ENCODE results near the gene ADAMTS1.

ADAMTS1 gene

GRCh38 chr21:26812173-26812572, 33.0 kb downstream of the ADAMTS1 start:
- no peak for DNase-seq

DNA sequence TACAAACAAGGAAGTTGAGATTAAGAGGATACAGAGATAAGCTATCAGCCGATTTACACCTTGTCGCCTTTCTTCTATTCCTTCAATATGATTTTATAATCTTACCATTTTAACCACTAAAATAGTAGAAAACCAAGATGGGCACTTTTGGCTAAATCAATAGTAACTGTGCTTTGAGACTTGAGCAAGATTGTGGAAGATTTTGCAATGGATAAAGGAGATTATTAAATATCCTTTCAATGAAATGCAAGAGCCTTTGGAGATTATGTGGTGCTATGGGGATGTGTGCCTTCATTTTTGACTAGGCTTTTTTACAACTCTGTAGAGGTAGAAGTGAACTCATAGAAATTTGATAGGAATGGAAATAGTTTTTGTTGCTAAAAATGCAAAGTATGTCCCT, 33.7 kb downstream of the ADAMTS1 start:
- DNase-seq, result no peak

- no peak for DNase-seq
Measured at GRCh38 chr21:26810676-26811415, 34.4 kb downstream of the ADAMTS1 start.

DNA sequence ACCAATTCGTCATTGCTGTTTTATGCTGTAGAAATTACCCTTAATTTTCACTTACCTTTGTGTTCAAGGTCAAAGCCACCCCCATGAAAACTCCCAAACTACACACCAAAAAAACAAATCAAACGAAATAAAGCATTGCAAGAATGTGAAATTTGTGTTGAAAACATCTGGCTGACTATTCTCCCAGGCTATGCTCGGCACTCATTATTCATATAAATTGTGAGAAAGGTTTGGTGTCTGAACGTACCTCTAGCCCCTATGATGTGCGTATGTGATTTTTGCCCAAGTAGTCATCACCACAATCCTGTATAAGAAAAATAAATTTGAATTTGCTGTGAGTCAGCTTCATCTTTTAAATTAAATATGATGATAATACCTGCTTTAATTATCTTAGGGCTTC, 34.9 kb downstream of the ADAMTS1 start:
- no peak for DNase-seq

DNA sequence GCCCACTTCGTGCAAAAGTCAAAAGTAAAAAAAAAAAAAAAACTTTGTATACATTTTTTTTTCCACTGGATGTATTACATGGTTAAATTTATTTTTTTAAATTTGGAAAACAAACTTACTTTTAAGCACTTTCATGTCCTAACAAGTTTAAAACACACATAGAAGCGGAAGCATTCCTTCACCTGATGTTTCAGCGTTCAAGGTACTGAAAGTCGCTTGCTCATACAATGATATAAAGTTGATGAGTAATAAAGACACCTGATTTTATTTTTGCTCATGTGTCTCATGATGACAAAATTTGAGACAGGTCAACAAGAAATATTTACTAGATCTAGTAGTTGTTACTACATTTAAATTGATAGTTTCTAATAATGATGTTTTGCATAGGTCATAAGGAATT, 35.5 kb downstream of the ADAMTS1 start:
- DNase-seq, result no peak

DNA sequence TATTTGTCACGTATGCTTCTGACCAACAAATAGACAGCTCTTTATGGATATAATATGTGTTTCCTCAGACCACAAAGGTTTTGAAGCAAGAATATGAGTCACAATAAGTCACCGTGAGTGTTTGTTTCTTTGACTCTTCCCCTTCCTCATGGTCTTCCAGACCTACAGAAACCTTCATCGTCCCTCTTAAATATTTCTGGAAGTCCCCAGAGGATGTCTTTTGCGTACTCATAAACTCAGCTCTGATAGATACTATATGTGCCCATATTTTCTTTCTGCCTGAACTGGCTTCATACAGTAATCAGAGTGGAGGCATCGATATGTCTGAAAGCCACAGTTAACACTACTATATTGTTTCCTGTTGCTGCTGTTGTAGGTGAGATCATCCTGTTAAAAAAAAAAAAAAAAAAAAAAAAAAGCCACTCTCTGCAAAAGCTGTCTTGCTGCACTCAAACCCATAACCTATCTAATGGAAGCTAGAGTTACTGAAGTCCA, 38.4 kb downstream of the ADAMTS1 start:
- no peak for DNase-seq

GRCh38 chr21:26804895-26805609, 40.2 kb downstream of the ADAMTS1 start:
- DNase-seq, result no peak

- no peak for DNase-seq
Measured at GRCh38 chr21:26801498-26801897, 43.7 kb downstream of the ADAMTS1 start.

DNA sequence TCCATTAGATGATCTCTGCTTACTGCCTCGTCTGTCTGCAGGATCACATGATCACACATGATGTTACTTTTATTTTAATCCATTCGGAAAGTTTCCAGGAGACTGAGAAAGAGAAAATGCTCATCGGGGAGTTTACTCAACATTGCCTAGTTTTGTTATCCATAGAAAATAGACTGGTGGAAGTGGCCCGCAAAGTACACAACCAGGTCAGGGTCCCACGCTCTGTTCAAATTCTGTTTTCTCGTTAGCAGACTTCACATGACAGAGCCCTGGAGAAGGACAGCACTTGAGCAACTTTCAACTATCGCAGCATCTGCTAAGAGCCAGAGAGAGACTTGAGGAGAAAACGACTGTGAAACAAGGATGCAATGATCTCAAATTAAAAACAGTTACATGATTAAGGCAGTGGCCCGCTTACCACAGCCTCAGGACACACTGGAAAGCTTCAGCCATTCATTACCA, 44.2 kb downstream of the ADAMTS1 start:
- DNase-seq, result no peak

GRCh38 chr21:26800455-26800854, 44.8 kb downstream of the ADAMTS1 start:
- DNase-seq, result no peak

GRCh38 chr21:26800001-26800400, 45.2 kb downstream of the ADAMTS1 start:
- DNase-seq, result no peak

DNA sequence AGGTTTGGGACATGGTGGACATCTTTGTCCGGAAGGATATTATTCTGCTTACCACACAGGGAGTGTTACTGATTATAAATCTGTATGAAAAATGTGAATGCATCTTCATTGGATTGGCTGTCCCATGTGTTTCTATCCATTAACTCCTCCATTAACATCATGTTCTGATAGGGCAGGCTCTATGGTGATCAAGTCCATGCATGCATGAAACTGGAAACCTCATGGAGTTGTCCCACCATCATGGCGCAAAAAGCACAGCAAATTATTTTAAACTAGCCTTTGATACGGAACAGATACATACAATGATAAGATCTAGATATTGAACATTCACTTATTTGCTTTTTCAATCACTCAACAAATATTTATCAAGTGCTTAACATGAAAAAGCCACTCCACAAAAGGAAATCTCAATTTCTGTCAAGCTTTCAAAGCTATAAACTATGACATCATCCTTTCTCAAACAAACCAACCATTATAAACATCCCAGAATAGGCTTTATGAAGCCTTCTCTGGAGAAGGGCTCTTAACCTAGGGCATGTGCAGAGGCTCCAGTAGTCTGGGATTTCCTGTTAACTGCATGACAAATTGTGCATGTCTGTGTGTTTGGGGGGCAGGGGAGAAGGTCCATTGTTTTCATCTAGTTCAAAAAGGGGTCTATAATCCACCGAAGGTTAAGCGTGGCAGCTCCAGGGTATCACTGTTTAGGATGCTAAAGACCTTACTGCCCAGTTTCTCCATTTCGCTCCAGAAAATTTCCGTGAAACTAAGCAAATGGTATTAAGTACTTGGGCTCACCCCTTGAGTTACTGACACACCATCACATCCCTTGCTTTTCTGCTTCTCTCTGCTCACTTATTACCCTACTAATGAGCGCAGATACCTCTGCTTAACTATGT, 46.1 kb downstream of the ADAMTS1 start:
- no peak for DNase-seq

GRCh38 chr21:26797878-26798456, 47.2 kb downstream of the ADAMTS1 start:
- no peak for DNase-seq

- DNase-seq, result no peak
Measured at GRCh38 chr21:26795866-26796329, 49.3 kb downstream of the ADAMTS1 start.

DNA sequence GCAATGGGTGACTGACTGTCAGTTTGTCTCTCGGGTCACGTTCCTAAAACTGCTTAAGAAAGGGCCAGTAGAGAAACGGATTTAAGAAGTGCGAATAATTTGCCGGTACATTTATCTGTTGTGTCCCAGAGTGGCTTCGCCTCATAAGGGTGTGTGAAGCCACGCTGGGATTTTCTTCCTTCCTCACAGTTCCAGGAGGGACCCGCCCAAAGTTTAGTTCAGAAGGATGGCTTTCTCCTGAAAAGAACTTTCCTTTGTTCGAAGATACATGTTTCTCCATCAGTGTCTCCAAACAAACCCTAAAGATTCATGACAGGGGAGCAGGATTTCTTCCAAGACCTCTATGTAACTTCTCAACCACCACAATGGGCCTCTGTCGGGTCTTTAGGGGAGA, 49.8 kb downstream of the ADAMTS1 start:
- DNase-seq, result no peak

- no peak for DNase-seq
Measured at GRCh38 chr21:26794597-26795411, 50.4 kb downstream of the ADAMTS1 start.

DNA sequence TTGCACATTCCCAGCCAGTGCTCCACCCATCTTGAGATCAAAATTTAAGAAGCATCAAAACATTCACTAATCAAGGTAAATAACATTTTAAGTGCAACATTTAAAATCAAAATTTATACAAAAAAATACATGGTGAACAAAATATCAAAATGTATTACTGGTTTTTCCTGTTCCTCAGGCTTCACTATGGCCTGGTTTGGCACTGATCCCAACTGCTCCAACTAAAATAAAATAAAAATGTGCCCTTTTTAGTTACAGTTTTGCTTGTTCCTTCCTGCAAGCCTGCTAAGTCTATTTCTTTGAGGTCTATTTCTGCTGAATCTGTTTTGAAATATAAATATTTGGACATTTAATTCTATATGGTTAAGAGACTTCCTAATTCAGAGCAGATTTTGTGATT, 54.9 kb downstream of the ADAMTS1 start:
- DNase-seq, result no peak

GRCh38 chr21:26788790-26789189, 56.4 kb downstream of the ADAMTS1 start:
- no peak for DNase-seq
